ENCODE measurements around the gene CA9.
"Not testable (repeated sequence)": the region's sequence is repeated elsewhere in the genome, so short reads cannot be mapped to it uniquely, and the experiment has no call there.

GRCh38 chr9:35637427-35637955, 36.2 kb upstream of the CA9 start:
- TF ChIP-seq ATF3 (IDR thresholded peaks at IDR 0.05); CTCF (IDR thresholded peaks at IDR 0.05 in 2 of 3, conservative IDR thresholded peaks at IDR 0.05 in 1 of 3; ENCODE audit: borderline replicate concordance in 1 of 3, insufficient read depth in 1 of 3, low read depth in 2 of 3, low read length in 2 of 3); EZH2phosphoT487 (IDR thresholded peaks at IDR 0.05; ENCODE audit: borderline replicate concordance); EZH2 (IDR thresholded peaks at IDR 0.05); TCF7L2 (IDR thresholded peaks at IDR 0.05; ENCODE audit: borderline replicate concordance, extremely low read depth, insufficient read depth, insufficient read length); MAX (IDR thresholded peaks at IDR 0.05): not testable (repeated sequence)

All from HCT116 (cell line).